DOHH2 (cell line): ENCODE measurements around the gene PRR15L.

ENCODE experiments used
- H3F3A ChIP-seq: fragments of 200-600 bp; sonication (generic), shearing (Covaris generic); 2 replicates; pipeline ENCODE4 v1.6.0; 2016; ENCODE audit warnings: antibody characterized with exemption, mild to moderate bottlenecking; ENCODE audit not compliant: control insufficient read depth, insufficient read depth
- H3K27ac ChIP-seq: fragments of 200-600 bp; sonication (generic); 2 replicates; pipeline ENCODE4 v1.5.1; 2014; ENCODE audit warnings: low read depth, mild to moderate bottlenecking, low read length, moderate library complexity
- H3K27me3 ChIP-seq: fragments of 200-600 bp; sonication (generic); 2 replicates; pipeline ENCODE4 v1.6.1; 2014; ENCODE audit warnings: mild to moderate bottlenecking, low read length, mixed read lengths; ENCODE audit not compliant: control insufficient read depth
- H3K36me3 ChIP-seq: fragments of 200-600 bp; sonication (generic); 2 replicates; pipeline ENCODE4 v1.6.1; 2014; ENCODE audit warnings: mild to moderate bottlenecking, low read length, moderate library complexity, mixed read lengths; ENCODE audit not compliant: control insufficient read depth
- H3K4me1 ChIP-seq: fragments of 200-600 bp; sonication (generic); 2 replicates; pipeline ENCODE4 v1.6.1; 2014; ENCODE audit warnings: mild to moderate bottlenecking, low read length, mixed read lengths; ENCODE audit not compliant: control insufficient read depth
- H3K4me2 ChIP-seq: fragments of 200-600 bp; sonication (generic); 2 replicates; pipeline ENCODE4 v1.6.0; 2014; ENCODE audit warnings: mild to moderate bottlenecking, low read length, moderate library complexity
- H3K4me3 ChIP-seq: fragments of 200-600 bp; sonication (generic); 2 replicates; pipeline ENCODE4 v1.5.1; 2014; ENCODE audit warnings: mild to moderate bottlenecking, low read length, mixed read lengths
- H3K79me2 ChIP-seq: fragments of 200-600 bp; sonication (generic); 2 replicates; pipeline ENCODE4 v1.6.1; 2014; ENCODE audit warnings: mild to moderate bottlenecking, low read length, mixed read lengths; ENCODE audit not compliant: control insufficient read depth
- H3K9me2 ChIP-seq: fragments of 200-600 bp; sonication (generic); replicated peaks from 2 replicates; pipeline ENCODE4 v1.6.1; 2014; ENCODE audit warnings: mild to moderate bottlenecking, low read length, mixed read lengths; ENCODE audit not compliant: control insufficient read depth
- H3K9me3 ChIP-seq: fragments of 200-600 bp; sonication (generic); 2 replicates; pipeline ENCODE4 v1.6.1; 2014; ENCODE audit warnings: antibody characterized with exemption, low read length, mixed read lengths; ENCODE audit not compliant: control insufficient read depth, insufficient read depth
- H4K20me1 ChIP-seq: fragments of 200-600 bp; sonication (generic); 2 replicates; pipeline ENCODE4 v1.6.0; 2014; ENCODE audit warnings: low read depth, mild to moderate bottlenecking, antibody characterized with exemption, low read length, moderate library complexity; ENCODE audit not compliant: control insufficient read depth, insufficient read depth
- CTCF ChIP-seq: fragments of 200-600 bp; sonication (generic); IDR thresholded peaks from one replicate; pipeline ENCODE4 v1.5.1; 2014; ENCODE audit warnings: antibody characterized with exemption, mild to moderate bottlenecking, low read depth, low read length; ENCODE audit not compliant: poor library complexity, severe bottlenecking
- EZH2phosphoT487 ChIP-seq: fragments of 200-600 bp; sonication (generic); IDR thresholded peaks from 2 replicates; pipeline ENCODE4 v1.6.1; 2017; ENCODE audit warnings: borderline replicate concordance, mild to moderate bottlenecking, antibody characterized with exemption, low read length, moderate library complexity, mixed read lengths

The PRR15L gene

GRCh38 chr17:47915776-47916398 is 41.8 kb downstream of the PRR15L start:
- Histone ChIP-seq H3K79me2 (0 out of 2 replicates have a peak, but pooled peaks cover under 1% of the 10 kb centered on the region), H3K9me2 (no peaks in the 10 kb centered on the region), H3K27me3 (no peaks in the 10 kb centered on the region), H3K4me3 (no peak overlapping the region), H3F3A (peaks cover 3% of the 10 kb centered on the region; the same call in 1 of the 2 replicates), H3K27ac (no peak overlapping the region), H4K20me1 (peaks cover 3% of the 10 kb centered on the region; the same call in 1 of the 2 replicates), H3K4me2 (no peak overlapping the region), H3K9me3 (no peaks in the 10 kb centered on the region), H3K36me3 (peaks cover 16% of the 10 kb centered on the region; the same call in 1 of the 2 replicates), H3K4me1 (no peaks in the 10 kb centered on the region)
- TF ChIP-seq EZH2phosphoT487 (no peak), CTCF (no peak)

DNA sequence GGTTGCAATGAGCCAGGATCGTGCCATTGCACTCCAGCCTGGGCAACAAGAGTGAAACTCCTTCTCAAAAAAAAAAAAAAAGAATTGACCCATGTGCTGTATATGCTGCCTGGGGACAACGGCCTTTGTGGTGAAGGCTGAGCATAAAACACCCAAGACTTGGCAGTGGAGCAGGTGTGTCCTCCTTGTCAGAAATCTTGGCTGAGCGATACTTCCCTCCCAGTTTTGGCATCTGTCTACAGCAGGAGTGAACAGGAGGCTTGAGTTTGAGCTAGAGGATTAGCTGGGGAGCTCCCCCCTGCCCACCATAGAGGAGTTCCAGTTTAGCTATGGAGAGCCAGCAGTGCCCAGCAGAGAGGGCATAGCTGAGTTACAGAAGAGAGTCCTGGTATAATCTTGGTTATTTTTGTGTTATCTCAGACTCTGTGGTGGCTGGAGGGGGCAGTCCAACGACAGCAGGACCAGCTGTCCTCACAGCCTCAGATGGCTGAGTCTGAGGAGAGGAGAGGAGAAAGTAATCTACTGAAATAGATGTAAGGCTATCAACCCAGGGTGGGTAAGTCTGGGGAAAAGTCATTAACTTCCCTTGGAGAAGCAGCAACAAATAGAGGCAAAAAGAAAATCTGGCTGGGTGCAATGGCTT is 43.3 kb downstream of the PRR15L start:
- no peak for TF ChIP-seq EZH2phosphoT487
- H3K4me2 ChIP-seq, result no peak overlapping the region
- H3F3A ChIP-seq, result peaks cover 3% of the 10 kb centered on the region; the same call in 1 of the 2 replicates
- peaks cover 3% of the 10 kb centered on the region; the same call in 1 of the 2 replicates for H4K20me1 ChIP-seq
- H3K27ac ChIP-seq, result no peak overlapping the region
- H3K4me1 ChIP-seq, result no peaks in the 10 kb centered on the region
- H3K4me3 ChIP-seq, result no peak overlapping the region
- H3K27me3 ChIP-seq, result no peaks in the 10 kb centered on the region
- H3K79me2 ChIP-seq, result peaks cover 6% of the 10 kb centered on the region; the same call in 1 of the 2 replicates
- H3K9me3 ChIP-seq, result no peaks in the 10 kb centered on the region
- H3K36me3 ChIP-seq, result peaks cover 16% of the 10 kb centered on the region; the same call in 1 of the 2 replicates
- H3K9me2 ChIP-seq, result no peaks in the 10 kb centered on the region

- Histone ChIP-seq H4K20me1 (peaks cover 3% of the 10 kb centered on the region; the same call in 1 of the 2 replicates), H3K4me2 (no peak overlapping the region), H3K27ac (no peak overlapping the region), H3K36me3 (peaks cover 16% of the 10 kb centered on the region; the same call in 1 of the 2 replicates), H3K27me3 (no peaks in the 10 kb centered on the region), H3K4me3 (no peak overlapping the region), H3K4me1 (no peaks in the 10 kb centered on the region), H3K79me2 (peaks cover 14% of the 10 kb centered on the region), H3K9me3 (no peaks in the 10 kb centered on the region), H3K9me2 (no peaks in the 10 kb centered on the region), H3F3A (no peaks in the 10 kb centered on the region)
- TF ChIP-seq CTCF, result no peak
- no peak for TF ChIP-seq EZH2phosphoT487
These were observed 44.6 kb downstream of the PRR15L start for GRCh38 chr17:47913050-47913449.

- Histone ChIP-seq H3K4me2 (no peak overlapping the region), H3K9me3 (no peaks in the 10 kb centered on the region), H4K20me1 (no peaks in the 10 kb centered on the region; the same call in 1 of the 2 replicates), H3F3A (no peaks in the 10 kb centered on the region), H3K79me2 (peaks cover 17% of the 10 kb centered on the region), H3K27ac (no peak overlapping the region), H3K27me3 (no peaks in the 10 kb centered on the region), H3K4me3 (no peak overlapping the region), H3K4me1 (no peaks in the 10 kb centered on the region), H3K36me3 (peaks cover 9% of the 10 kb centered on the region; the same call in 1 of the 2 replicates), H3K9me2 (no peaks in the 10 kb centered on the region)
- TF ChIP-seq EZH2phosphoT487 (no peak), CTCF (no peak)
These were observed 49.6 kb downstream of the PRR15L start for GRCh38 chr17:47907932-47908562.
